NCI-H748 (cell line): Measurements from ENCODE around the gene MGAT4C.
"Not testable (repeated sequence)": the region's sequence is repeated elsewhere in the genome, so short reads cannot be mapped to it uniquely, and the experiment has no call there.

Source experiments
- DNase-seq: peaks from one replicate; lab custom pipeline; 2025; ENCODE audit not compliant: unreplicated experiment; lab: John Stamatoyannopoulos, UW

MGAT4C gene

DNA sequence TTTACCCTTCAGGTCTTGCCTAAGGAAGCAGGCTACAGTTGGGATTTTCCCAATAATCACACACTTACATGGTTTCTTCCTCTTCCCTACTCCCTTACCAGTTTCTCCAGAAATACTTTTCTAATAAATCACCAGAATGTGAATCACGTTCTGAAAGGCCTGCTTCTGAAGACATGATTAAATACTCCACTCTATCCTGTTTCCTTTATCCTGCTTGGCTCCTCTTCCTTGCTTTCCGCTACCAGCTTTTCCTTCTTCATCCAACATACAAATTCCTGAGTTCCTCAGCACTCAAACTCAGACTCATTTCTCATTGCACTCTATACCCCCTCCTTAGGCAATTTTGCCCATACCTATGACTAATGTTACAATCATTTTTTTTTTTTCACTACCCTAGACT is 118.3 kb downstream of the MGAT4C start:
- DNase-seq: no peak

DNA sequence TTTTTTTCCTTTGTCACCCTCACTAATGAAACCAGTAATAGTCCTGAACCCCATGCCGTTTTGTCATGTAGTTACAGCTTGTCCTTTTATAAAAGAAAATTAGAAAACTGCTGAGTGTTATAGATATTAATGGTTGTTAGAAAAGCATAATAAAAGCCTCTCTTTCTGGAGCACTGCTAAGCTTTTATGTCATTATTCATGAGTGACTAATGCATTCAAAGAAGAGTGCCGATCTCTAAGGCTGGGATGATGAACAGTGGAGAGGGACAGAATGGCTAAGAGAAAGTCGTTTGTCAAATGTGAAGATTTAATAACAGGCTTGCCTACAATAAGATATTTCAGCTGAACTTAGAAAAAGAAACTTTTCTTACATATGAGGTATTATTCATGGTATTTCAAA is 121.6 kb downstream of the MGAT4C start:
- DNase-seq: no peak

DNA sequence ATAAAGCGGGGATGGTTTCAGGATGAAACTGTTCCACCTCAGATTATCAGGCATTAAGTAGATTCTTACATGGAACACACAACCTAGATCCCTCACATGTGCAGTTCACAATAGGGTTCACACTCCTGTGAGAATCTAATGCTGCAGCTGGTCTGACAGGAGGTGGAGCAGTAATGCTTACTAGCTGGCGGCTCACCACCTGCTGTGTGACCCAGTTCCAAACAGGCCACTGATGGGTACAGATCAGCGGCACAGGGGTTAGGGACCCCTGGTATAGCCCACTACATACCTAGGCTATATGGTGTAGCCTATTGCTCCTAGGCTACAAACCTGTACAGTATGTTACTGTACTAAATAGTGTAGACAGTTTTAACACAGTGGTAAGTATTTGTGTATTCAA is 129.3 kb downstream of the MGAT4C start:
- DNase-seq: not testable (repeated sequence)

DNA sequence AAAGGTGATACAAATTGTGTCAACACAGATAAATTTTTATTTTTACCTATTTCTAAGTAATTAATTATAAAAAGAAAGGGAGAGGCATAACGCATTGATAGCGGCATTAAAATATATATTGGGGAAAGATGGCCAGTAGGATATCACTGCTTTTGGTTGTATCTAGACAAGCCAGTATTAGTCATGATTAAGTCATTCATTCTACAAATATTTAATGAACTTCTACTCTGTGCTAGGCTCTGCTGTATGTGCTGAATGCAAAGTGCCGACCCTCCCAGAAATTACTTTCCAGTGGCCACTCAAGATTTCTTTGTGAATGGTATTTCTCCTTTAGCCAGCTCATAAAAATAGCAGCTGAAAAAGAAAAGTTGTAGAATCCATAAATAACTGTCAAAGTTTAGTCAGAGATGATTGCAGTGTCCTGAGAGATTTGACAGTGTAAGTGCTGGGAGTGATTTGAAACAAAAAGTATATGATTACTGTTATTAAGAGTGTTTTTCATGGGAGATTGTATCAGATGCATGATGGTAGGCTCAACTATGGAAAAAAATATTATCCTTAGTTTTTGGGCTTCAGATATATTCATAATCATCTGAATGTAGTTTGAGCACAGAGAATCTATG is 133.2 kb downstream of the MGAT4C start:
- no peak for DNase-seq

DNA sequence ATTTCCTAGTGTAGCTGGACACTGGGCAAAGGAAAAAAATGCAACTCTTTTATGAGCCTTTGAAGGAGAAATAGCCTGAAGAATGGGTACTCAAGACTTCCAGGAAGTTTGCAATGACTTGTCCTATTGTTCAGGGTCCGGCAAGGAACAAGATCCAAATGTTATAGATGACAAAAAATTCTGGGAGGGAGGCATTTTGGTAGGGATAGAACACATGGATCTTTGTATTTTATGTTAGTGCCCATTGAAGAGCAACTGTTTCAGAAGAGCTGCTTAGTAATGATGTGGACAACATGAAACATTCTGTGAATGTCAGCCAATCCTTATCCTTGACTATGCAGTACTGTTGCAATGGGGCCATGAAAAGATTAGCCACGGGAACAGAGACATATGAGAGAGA is 138.0 kb downstream of the MGAT4C start:
- DNase-seq: no peak

DNA sequence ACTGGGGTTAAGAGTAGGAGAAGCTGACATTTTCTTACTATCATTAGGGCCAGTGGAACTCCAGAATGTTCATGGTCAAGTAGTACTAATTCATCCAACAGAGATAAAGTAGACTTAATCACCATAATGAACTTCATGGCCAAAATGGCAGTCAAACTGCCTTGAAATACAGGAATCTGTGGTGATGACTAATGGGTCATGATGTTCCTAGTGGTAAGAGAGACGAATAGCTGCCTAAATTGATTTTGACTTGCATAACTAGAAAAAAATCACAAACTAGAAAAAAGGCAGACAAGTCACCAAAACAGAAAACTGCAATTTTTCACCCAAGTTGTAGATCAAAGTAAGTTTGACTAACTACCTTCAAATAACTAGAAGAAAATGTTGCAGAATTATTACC is 138.5 kb downstream of the MGAT4C start:
- no peak for DNase-seq

DNA sequence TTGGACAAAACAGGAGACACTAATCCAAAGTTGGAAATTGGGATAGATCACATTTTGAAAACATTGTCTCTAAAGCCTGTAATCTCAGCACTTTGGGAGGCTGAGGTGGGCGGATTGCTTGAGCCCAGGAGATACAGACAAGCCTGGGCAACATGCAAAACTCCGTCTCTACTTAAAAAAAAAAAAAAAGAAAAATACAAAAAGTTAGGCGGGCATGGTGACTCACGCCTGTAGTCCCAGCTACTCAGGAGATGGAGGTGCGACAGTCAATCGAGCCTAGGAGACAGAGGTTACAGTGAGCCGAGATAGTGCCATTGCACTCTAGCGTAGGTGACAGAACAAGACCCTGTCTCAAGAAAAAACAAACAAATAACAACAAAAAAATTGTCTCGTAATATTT is 152.1 kb downstream of the MGAT4C start:
- no peak for DNase-seq

DNA sequence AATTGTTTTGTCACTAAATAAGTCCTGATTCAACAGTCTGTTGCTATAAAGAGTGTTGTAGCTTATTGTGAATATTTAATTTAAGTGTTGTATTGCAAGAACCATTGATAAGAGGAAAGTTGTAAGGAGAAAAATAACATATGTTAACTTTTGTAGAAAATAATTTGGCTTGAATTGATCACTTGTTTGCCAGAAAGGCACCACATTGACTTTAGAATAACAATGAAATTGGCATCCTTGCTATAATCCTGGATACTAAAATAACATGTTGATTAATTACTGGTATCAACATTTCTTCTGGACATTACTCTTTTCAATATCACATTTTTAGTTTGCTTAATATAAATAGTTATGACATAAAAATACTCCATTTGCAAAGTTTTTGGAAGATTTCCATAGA is 159.0 kb downstream of the MGAT4C start:
- DNase-seq: no peak

DNA sequence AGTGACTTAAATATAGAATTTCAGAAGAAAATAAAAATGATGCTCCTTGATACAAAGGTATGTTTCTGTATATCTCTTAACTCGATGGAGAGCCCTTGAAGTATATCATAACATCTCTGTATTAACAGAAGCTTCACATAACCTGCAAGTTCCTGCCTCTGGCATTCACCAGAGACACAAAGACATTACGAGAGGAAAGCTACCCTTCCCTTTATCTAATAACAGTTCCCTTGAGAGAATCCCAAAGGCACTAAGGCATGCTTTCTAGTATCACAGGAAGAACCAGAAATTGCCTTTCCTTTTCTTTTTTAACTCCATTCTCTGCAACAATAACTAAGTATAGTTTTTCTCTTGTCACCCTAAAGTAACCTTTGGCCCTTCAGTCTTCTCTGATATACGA is 164.5 kb downstream of the MGAT4C start:
- no peak for DNase-seq

DNA sequence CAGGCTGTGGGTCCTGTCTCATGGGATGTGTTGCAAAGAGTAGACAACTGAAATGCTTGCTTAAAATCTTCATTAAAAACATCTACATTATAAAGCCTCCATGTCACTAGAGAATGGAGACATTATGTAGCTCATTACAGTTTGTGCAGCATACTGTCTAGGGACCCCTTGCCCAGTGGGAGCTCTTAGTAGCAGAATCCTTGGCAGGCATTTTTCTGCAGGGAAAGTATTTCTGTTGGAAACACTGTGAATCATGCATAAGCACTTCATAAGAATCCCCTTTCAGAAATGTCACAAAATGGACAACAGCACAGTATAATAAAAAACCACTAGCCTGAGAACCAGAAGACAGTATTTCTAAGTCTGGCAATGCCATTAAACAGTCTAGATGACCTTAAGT is 174.3 kb downstream of the MGAT4C start:
- DNase-seq: no peak

DNA sequence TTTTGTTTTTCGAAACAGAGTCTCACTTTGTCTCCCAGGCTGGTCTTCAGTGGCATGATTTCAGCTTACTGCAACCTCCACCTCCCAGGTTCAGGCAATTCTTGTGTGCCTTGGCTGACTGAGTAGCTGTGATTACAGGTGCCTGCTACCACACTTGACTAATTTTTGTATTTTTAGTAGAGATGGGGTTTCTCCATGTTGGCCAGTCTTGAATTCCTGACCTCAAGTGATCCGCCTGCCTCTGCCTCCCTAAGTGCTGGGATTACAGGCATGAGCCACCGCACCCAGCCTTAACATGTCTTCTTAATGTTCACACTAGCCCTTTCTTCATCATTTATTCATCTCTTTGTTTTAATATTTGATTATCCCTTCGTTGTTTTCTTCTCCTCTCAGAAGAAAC is 197.1 kb downstream of the MGAT4C start:
- DNase-seq: not testable (repeated sequence)

DNA sequence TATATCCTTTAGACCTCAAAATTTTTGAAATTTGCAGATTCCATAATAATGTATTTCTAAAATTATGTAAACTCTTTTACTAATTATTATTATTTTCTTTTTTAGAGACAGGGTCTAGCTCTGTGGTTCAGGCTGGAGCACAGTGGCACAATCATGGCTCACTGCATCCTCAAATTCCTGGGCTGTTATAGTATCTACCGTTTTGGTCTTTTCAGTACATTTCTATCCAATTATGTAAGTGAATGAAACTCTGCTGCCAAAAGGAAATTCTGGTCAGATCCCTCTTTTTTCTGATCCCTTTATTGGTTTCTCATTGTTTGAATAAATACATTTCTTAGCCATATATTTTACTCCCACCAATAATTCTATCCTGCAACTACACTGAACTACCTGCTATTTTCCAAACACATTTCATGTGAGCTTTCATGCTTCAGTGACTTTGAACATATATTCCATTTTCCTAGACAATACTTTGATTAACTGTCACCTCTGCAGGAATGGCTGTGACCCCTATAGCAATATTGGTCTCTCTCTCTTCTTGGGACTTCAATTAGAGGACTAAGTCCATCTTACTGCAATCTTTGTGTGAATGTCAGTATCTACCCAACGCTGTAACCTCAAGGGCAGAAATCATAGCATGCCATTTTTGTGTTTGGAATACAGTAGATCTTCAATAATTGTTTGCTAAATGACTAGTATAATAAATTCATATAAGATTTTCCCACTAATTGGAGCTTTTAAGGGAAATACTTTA is 198.9 kb downstream of the MGAT4C start:
- no peak for DNase-seq

DNA sequence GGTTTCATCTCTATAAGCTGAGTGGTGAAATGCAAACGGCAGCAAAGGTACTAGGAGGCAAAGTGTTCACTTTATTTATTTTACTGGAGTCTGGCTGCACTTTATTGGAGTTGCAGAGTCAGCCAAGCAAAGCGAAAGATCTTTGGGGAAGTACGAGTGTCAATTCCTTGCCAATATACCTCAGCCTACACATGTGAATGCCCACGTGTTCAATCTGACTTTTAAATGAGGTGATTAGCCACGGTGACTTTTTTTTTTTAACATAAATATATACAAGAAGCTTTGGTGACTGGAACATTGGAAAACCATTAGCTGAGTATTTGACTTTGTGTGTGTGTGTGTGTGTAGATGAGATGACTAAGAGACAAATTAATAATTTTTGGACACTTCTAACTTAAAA is 203.3 kb downstream of the MGAT4C start:
- no peak for DNase-seq

DNA sequence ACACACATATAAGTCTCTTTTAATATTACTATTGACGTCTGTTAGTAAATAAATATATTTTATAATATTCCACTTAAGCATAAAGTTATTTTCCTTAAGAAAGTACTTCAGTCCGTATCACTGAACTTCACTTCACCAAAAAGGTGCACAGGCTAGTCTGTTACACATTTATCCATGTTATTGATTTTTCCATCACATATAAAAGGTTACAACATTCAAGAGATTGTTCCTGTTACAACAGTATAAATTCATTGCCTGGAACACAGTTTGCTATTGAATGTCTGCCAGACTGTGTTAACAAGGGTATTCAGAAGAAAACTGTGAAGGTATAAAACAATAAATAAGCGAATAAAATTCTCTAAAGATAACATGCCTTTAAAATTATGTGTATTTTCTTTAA is 206.2 kb downstream of the MGAT4C start:
- no peak for DNase-seq

DNA sequence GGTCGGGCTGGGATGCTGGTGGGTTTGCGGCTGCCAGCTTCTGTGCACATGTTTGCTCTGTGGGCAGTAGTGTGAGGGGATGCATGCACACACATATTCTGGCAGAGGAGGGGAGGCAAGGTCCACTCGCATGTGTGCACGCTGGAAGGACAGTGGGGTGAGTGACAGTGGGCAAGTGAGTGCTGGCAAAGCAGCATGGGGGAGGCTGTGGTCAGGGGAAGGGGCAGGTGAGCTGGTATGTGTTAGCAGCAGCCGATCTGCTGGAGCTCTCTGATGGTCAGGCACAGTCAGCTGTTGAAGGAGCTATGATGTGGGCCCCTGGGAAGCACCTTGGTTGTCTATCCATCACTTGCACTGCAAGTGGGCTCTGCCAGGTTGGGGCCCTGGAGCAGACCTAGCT is 211.8 kb downstream of the MGAT4C start:
- DNase-seq: no peak

DNA sequence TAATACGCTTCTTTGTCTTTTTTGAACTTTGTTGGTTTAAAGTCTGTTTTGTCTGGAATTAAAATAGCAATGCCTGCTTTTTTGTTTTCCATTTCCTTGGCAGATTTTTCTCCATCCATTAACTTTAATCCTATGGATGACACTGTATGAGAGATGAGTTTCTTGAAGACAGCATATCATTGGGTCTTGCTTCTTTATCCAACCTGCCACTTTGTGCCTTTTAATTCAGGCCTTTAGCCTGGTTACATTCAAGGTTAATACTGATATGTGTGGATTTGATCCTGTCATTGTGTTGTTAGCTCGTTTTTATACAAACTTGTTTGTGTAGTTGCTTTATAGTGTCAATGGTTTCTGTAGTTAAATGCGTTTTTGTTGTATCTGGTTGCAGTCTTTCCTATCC is 214.1 kb downstream of the MGAT4C start:
- DNase-seq: no peak

DNA sequence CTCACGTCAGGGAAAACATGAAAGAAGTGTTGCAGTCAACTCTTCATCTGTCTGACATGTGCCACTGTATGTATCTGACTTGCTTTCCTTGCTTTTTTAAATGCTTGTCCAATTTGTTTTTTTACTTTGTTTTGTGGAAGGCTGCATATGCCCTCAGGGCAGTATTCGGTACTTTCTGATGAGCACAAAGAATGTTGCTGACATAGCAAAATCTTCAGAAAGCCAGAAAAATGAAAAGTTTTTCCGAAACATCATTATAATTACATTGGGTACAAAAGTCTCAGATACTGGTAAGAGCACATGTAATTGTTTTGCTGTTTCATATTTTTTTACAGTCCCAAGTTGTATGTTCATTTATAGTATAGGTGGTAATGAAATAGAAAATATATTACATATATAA is 237.8 kb downstream of the MGAT4C start:
- DNase-seq: no peak

DNA sequence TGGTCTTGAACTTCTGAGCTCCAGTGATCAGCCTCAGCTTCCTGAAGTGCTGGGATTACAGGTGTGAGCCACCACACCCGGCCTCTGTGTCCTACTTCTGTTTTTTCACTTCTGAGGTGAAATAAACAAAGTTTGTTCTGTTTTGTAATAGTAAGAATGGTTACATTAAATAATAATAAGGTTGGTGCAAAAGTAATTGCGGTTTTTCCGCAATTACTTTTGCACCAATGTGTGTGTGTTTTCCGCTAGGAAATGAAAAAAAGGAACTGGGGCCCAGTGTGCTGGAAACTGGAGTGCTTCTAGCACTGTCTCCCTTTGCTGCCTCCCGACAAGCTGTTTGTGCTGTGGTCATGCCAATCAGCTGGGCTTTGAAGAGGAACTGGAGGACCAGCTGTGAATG is 241.2 kb downstream of the MGAT4C start:
- no peak for DNase-seq

DNA sequence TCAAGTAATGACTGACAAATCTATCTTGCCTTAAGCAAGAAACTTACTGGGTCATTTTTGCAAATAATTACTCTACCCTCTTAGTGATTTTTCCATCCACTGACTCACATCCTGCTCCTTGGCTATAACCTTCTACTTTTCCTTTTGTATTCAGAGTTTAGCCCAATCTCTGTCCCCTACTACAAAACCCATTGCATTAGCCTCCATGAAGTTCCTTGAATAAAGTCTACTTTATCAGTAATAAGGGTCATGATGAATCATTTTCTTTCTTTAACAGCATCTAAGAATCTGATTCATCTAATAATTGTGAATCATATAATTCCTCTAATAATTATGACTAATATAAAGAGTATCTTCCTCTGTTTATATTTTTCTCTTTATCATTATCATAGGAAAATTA is 249.5 kb downstream of the MGAT4C start:
- no peak for DNase-seq

DNA sequence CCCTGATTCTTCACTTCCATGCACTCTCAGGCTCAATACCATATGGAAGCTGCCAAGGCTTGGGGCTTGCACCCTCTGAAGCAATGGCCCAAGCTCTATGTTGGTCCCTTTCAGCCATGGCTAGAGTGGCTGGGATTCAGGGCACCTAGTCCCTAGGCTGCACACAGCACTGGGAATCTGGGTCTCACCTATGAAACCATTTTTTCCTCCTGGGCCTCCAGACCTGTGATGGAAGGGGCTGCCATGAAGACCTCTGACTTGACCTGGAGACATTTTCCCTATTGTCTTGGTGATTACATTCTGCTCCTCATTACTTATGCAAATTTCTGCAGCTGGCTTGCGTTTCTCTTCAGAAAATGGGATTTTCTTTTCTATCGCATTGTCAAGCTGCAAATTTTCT is 258.1 kb downstream of the MGAT4C start:
- DNase-seq: no peak

DNA sequence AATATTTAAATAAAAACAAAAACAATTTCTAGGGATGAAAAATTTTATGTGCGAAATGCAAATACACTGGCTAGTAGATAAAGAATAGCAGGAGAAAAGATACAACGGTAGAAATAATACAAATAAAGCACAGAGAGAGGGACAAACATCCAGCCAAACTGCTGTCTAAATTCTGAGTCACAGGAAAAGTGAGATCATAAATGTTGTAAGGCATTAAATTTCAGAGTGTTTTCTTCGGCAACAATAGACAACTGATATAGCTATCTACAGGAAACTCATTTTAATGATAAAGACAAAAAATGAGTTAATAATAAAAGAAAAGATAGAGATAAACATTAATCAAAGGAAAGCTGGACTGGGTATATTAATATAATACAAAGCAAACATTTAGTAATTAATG is 259.9 kb downstream of the MGAT4C start:
- no peak for DNase-seq

DNA sequence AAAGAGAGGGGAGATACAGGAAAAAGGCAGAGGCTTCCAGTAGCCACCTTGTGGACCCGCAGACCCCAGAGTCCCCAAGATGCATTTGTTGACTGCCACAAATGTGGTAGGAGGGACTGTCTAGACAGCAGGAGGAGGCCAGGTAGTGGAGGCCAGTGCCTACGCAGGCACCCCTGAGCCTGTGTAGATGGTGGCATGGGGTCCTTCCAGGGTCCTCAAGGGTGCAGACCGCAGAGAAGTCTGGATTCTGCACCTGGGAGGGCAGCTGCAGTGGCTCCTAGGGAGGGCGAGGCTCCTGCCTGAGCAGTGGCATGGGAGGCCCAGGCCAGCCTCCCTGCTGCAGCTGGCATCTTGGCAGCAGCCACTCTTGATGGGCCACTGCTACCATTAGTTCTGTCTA is 262.4 kb downstream of the MGAT4C start:
- peak; percentile 7 for DNase-seq

DNA sequence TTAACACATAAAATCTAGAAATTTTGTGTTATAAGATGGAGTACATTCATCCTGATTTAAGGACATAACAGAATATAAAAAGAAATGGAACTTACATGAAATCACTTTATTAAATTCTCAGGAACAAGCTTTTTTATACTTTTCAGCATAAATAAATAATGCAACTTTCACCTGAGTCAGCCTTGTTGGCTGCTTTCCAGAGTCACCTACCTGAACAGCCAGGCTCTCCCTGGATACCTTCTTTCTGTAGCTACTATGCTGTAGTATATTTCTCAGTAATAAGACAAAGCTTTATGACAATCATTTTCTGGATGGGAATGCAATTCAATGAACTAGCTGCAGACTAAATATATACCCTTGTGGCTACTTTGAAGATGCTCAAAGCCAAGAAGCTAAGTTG is 270.2 kb downstream of the MGAT4C start:
- DNase-seq: peak; percentile 13
